T-helper 2 cell treated with Interferon-gamma antibody and Interleukin-4, amounts not matched to agents 5 μg/mL and 100 μg/mL, for 36 hours (primary cell): ENCODE measurements around the gene PTPN1.
A peak's percentile ranks its signal among the peaks of the same experiment; 100 is the strongest.
"Not testable (repeated sequence)": the region's sequence is repeated elsewhere in the genome, so short reads cannot be mapped to it uniquely, and the experiment has no call there.

Experiments
- DNase-seq: peaks from one replicate; pipeline ENCODE4 v3.0.0; 2021; ENCODE audit warnings: low spot score
- H3K27ac Mint-ChIP-seq: one replicate; pipeline ENCODE4 v1.8.0; 2021; ENCODE audit warnings: mild to moderate bottlenecking, mixed read lengths
- H3K27me3 Mint-ChIP-seq: one replicate; pipeline ENCODE4 v1.8.0; 2021; ENCODE audit warnings: low read depth, mixed read lengths
- H3K36me3 Mint-ChIP-seq: one replicate; pipeline ENCODE4 v1.8.0; 2021; ENCODE audit warnings: low read depth, mixed read lengths
- H3K4me1 Mint-ChIP-seq: one replicate; pipeline ENCODE4 v1.8.0; 2021; ENCODE audit warnings: low read depth, mixed read lengths
- H3K4me3 Mint-ChIP-seq: one replicate; pipeline ENCODE4 v1.8.0; 2022; ENCODE audit warnings: mild to moderate bottlenecking, moderate library complexity, mixed read lengths
- H3K9me3 Mint-ChIP-seq: one replicate; pipeline ENCODE4 v1.8.0; 2021; ENCODE audit warnings: mixed read lengths

PTPN1 gene

GRCh38 chr20:50472693-50473664 lies 37.2 kb upstream of the PTPN1 start:
- H3K9me3 Mint-ChIP-seq: no peaks in the 10 kb centered on the region
- H3K4me3 Mint-ChIP-seq: no peak overlapping the region
- no peaks in the 10 kb centered on the region for H3K36me3 Mint-ChIP-seq
- no peak overlapping the region for H3K27ac Mint-ChIP-seq
- H3K4me1 Mint-ChIP-seq: peaks cover 32% of the 10 kb centered on the region
- DNase-seq: no peak
- no peaks in the 10 kb centered on the region for H3K27me3 Mint-ChIP-seq

DNA sequence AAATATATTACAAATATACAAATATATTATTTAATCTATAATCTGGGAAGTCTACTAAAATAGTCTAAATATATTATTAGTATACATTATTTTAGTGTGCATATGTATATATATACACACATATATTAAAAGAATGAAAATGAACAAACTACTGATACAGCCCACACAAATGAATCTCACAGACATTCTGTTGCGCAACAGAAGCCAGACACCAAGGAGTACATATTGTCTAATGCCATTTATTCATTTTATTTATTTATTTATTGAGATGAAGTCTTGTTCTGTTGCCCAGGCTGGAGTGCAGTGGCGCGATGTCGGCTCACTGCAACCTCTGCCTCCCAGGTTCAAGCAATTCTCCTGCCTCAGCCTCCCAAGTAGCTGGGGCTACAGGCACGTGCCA lies 35.8 kb upstream of the PTPN1 start:
- not testable (repeated sequence) for H3K4me3 Mint-ChIP-seq, H3K27ac Mint-ChIP-seq, H3K9me3 Mint-ChIP-seq, H3K36me3 Mint-ChIP-seq, DNase-seq, H3K27me3 Mint-ChIP-seq
- H3K4me1 Mint-ChIP-seq: peaks cover 43% of the 10 kb centered on the region

- no peaks in the 10 kb centered on the region for H3K36me3 Mint-ChIP-seq
- DNase-seq: no peak
- no peaks in the 10 kb centered on the region for H3K9me3 Mint-ChIP-seq
- H3K4me3 Mint-ChIP-seq: no peak overlapping the region
- no peak overlapping the region for H3K27ac Mint-ChIP-seq
- no peaks in the 10 kb centered on the region for H3K27me3 Mint-ChIP-seq
- H3K4me1 Mint-ChIP-seq: peaks cover 41% of the 10 kb centered on the region
Measured at GRCh38 chr20:50475681-50476292, 34.4 kb upstream of the PTPN1 start.

- Mint-ChIP-seq H3K27me3 (no peaks in the 10 kb centered on the region), H3K36me3 (no peaks in the 10 kb centered on the region), H3K9me3 (no peaks in the 10 kb centered on the region), H3K4me1 (peaks cover 46% of the 10 kb centered on the region), H3K27ac (no peak overlapping the region), H3K4me3 (no peak overlapping the region)
- DNase-seq: no peak
Measured at GRCh38 chr20:50477239-50477872, 32.8 kb upstream of the PTPN1 start.

GRCh38 chr20:50478162-50478990 lies 31.8 kb upstream of the PTPN1 start:
- Mint-ChIP-seq H3K4me3 (no peak overlapping the region), H3K9me3 (no peaks in the 10 kb centered on the region), H3K36me3 (no peaks in the 10 kb centered on the region), H3K4me1 (peaks cover 46% of the 10 kb centered on the region), H3K27me3 (no peaks in the 10 kb centered on the region), H3K27ac (peak overlapping the region; percentile 36)
- DNase-seq: peak; percentile 71

- Mint-ChIP-seq H3K27ac (no peak overlapping the region), H3K9me3 (no peaks in the 10 kb centered on the region), H3K4me3 (no peak overlapping the region), H3K4me1 (peaks cover 54% of the 10 kb centered on the region), H3K36me3 (peaks cover 4% of the 10 kb centered on the region), H3K27me3 (no peaks in the 10 kb centered on the region)
- DNase-seq: no peak
Measured at GRCh38 chr20:50481741-50482140, 28.4 kb upstream of the PTPN1 start.

DNA sequence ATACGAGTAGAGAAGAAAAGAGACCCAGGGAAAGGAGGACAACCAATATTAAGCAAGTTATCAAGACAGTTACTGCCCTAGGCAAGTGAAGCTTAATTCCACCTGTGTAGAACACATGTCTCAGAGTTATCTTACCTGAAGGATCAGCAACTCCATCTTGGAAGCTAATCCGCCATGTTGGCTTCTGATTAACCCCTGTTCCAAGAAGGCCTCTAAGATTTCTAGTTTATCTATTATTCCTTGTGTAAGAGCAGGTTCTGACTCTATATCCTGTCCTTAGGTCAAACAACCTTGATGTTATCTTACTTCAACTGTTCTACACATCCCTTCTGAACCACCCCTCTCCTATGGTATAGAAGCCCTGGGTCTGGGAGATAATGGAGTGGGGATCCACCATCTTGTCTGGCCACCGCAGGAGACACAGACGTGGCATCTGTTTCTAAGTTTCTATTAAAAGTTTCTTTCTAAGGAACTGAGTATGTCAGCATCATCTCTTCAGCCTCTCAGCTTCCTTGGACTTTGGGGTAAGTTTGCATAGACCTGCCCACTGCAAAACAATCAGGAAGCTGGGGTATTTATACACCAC lies 27.7 kb upstream of the PTPN1 start:
- peaks cover 4% of the 10 kb centered on the region for H3K36me3 Mint-ChIP-seq
- peak overlapping the region; percentile 91 for H3K4me3 Mint-ChIP-seq
- H3K4me1 Mint-ChIP-seq: peaks cover 51% of the 10 kb centered on the region
- H3K27me3 Mint-ChIP-seq: no peaks in the 10 kb centered on the region
- H3K9me3 Mint-ChIP-seq: no peaks in the 10 kb centered on the region
- peak overlapping the region; percentile 95 for H3K27ac Mint-ChIP-seq
- DNase-seq: no peak

DNA sequence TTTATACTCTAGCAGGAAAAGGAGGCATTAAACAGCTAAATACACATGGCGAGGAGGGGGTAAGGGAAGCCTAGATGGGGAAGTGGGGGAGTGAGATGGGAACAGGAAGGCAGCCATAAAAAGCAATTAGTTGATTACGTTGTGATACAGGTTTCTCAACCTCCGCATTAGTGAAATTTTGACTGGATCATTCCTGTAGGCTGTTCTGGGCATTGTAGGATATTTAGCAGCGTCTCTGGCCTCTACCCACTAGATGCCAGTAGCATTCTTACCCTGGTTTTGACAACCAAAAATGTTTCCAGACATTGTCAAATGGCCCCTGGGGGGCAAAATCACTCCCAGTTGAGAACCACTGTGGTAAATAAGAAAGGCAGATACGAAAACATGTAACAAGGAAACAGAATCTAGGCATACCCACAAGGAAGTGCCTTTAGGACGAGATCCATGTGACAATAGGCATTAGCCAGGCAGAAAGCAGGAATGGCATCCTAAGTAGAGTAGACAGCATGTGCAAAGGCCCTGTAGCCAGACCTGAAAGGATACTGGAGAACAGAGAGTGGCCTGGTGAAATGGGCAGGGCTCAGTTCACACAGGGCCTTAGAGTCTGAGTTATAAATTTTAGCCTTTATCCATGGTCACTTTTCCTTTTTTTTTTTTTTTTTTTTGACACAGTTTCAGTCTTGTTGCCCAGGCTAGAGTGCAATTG lies 25.8 kb upstream of the PTPN1 start:
- peak overlapping the region; percentile 95 for H3K27ac Mint-ChIP-seq
- peaks cover 4% of the 10 kb centered on the region for H3K36me3 Mint-ChIP-seq
- no peaks in the 10 kb centered on the region for H3K9me3 Mint-ChIP-seq
- peaks cover 43% of the 10 kb centered on the region for H3K4me1 Mint-ChIP-seq
- DNase-seq: no peak
- no peaks in the 10 kb centered on the region for H3K27me3 Mint-ChIP-seq
- H3K4me3 Mint-ChIP-seq: peak overlapping the region; percentile 91

GRCh38 chr20:50487397-50487796 lies 22.8 kb upstream of the PTPN1 start:
- no peaks in the 10 kb centered on the region for H3K9me3 Mint-ChIP-seq
- peak; percentile 63 for DNase-seq
- peaks cover 36% of the 10 kb centered on the region for H3K4me1 Mint-ChIP-seq
- H3K27ac Mint-ChIP-seq: peak overlapping the region; percentile 73
- H3K36me3 Mint-ChIP-seq: peaks cover 4% of the 10 kb centered on the region
- H3K27me3 Mint-ChIP-seq: no peaks in the 10 kb centered on the region
- H3K4me3 Mint-ChIP-seq: no peak overlapping the region

DNA sequence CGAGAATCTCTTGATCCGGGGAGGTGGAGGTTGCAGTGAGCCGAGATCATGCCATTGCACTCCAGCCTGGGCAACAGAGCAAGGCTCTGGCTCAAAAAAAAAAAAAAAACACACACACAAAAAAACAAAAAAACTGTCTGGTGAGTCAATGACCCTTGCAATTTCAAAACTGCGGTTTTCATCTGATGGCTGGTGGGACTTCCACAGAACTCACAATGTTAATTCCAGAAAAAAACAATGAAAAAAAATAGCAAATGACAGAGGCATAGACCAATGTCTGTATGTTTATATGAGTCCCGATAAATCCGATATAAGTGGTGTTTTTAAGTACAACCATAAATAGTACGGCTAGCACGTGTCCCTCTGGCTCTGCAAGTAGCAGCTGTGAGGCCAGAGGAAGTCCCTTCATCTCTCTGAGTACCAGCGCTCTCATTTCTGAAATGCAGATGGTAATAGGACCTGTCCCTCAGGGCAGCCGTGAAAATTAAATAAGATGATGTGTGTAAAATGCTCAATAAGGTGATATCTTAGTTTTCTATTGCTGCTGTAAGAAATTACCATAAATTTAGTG lies 21.9 kb upstream of the PTPN1 start:
- Mint-ChIP-seq H3K27ac (peak overlapping the region; percentile 73), H3K27me3 (no peaks in the 10 kb centered on the region), H3K9me3 (no peaks in the 10 kb centered on the region), H3K36me3 (peaks cover 4% of the 10 kb centered on the region), H3K4me3 (no peak overlapping the region), H3K4me1 (peaks cover 33% of the 10 kb centered on the region)
- DNase-seq: no peak

- Mint-ChIP-seq H3K36me3 (no peaks in the 10 kb centered on the region), H3K4me1 (peaks cover 19% of the 10 kb centered on the region), H3K9me3 (no peaks in the 10 kb centered on the region), H3K4me3 (no peak overlapping the region), H3K27ac (no peak overlapping the region), H3K27me3 (no peaks in the 10 kb centered on the region)
- DNase-seq: no peak
Measured at GRCh38 chr20:50491168-50491567, 19.0 kb upstream of the PTPN1 start.

DNA sequence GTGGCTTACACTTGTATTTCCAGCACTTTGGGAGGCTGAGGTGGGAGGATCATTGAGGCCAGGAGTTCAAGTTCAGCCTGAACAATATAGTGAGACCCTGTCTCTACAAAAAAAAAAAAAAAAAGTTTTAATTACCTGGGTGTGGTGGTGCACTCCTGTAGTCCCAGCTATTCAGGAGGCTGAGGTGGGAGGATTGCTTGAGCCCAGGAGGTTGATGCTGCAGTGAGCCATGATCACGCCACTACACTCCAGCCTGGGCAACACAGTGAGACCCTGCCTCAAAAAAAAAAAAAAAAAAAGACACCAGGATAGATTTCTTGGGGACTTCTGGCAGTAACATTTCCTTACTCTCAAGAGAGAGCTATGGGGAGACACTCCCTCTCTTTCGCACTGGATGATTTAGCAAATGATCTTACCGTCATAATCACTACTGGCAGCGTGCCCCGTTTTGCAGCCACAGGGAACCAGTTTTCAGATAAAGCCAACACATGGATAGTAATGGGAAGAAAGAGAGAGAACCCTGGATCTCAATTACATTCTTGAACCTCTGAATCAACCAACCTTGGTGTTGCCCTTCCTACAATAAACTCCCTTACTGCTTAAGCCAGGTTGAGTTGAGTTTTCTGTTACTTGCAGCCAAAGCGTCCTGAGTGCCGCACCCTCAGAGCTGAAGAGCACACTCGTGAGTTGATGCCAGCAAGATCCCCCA lies 18.1 kb upstream of the PTPN1 start:
- no peaks in the 10 kb centered on the region for H3K27me3 Mint-ChIP-seq
- H3K4me1 Mint-ChIP-seq: peaks cover 14% of the 10 kb centered on the region
- DNase-seq: no peak
- H3K27ac Mint-ChIP-seq: no peak overlapping the region
- H3K36me3 Mint-ChIP-seq: no peaks in the 10 kb centered on the region
- H3K9me3 Mint-ChIP-seq: no peaks in the 10 kb centered on the region
- H3K4me3 Mint-ChIP-seq: no peak overlapping the region
